HUES64 (cell line): Measurements from ENCODE around the gene SLAIN2.

ENCODE experiments used
- H3K27ac ChIP-seq: 2 replicates; pipeline ENCODE4 v1.7.0; 2013; ENCODE audit warnings: low read depth, low read length, inconsistent platforms
- H3K27me3 ChIP-seq: 2 replicates; pipeline ENCODE4 v1.6.1; 2013; ENCODE audit warnings: mild to moderate bottlenecking, low read length; ENCODE audit not compliant: insufficient read depth
- H3K36me3 ChIP-seq: 2 replicates; pipeline ENCODE4 v1.6.1; 2013; ENCODE audit warnings: mild to moderate bottlenecking, low read length; ENCODE audit not compliant: insufficient read depth
- H3K4me1 ChIP-seq: 2 replicates; pipeline ENCODE4 v1.6.1; 2013; ENCODE audit warnings: mild to moderate bottlenecking, low read length, moderate library complexity; ENCODE audit not compliant: insufficient read depth
- H3K4me3 ChIP-seq: 2 replicates; pipeline ENCODE4 v1.5.1; 2013; ENCODE audit warnings: mild to moderate bottlenecking, low read length, moderate library complexity
- H3K9ac ChIP-seq: 2 replicates; pipeline ENCODE4 v1.6.1; 2013; ENCODE audit warnings: mild to moderate bottlenecking, low read depth, low read length
- H3K9me3 ChIP-seq: 2 replicates; pipeline ENCODE4 v1.6.1; 2013; ENCODE audit warnings: low read depth, low read length; ENCODE audit not compliant: insufficient read depth
- WGBS: fragments of 150-250, 120-280 bp; methylation state at CpG from one replicate; pipeline ENCODE4 v1.1.7; 2013; ENCODE audit warnings: missing lambda C conversion rate; 5-methylcytosine and 5-hydroxymethylcytosine counted together

SLAIN2 gene

GRCh38 chr4:48470570-48470969 lies 129.2 kb downstream of the SLAIN2 start:
- Histone ChIP-seq H3K9ac (no peak overlapping the region), H3K27me3 (no peaks in the 10 kb centered on the region), H3K9me3 (no peaks in the 10 kb centered on the region), H3K4me1 (peaks cover 4% of the 10 kb centered on the region; the same call in 1 of the 2 replicates), H3K27ac (no peak overlapping the region), H3K4me3 (no peak overlapping the region), H3K36me3 (no peaks in the 10 kb centered on the region)
- 33% methylated on average over 2 of the region's 2 CpGs for WGBS

- H3K9me3 ChIP-seq: no peaks in the 10 kb centered on the region
- H3K4me3 ChIP-seq: no peak overlapping the region
- H3K27me3 ChIP-seq: no peaks in the 10 kb centered on the region
- WGBS: no CpG with 5 or more reads among the region's 1 CpG
- H3K9ac ChIP-seq: no peak overlapping the region
- peaks cover 4% of the 10 kb centered on the region; the same call in 1 of the 2 replicates for H3K4me1 ChIP-seq
- H3K36me3 ChIP-seq: no peaks in the 10 kb centered on the region
- H3K27ac ChIP-seq: no peak overlapping the region
These were observed 131.5 kb downstream of the SLAIN2 start for GRCh38 chr4:48472794-48473193.

GRCh38 chr4:48475770-48476169 lies 134.4 kb downstream of the SLAIN2 start:
- peaks cover 2% of the 10 kb centered on the region; the same call in 1 of the 2 replicates for H3K27me3 ChIP-seq
- no peak overlapping the region for H3K4me3 ChIP-seq
- no peak overlapping the region for H3K27ac ChIP-seq
- H3K36me3 ChIP-seq: no peaks in the 10 kb centered on the region
- H3K9me3 ChIP-seq: no peaks in the 10 kb centered on the region
- 90% methylated on average over 6 of the region's 6 CpGs for WGBS
- no peaks in the 10 kb centered on the region for H3K4me1 ChIP-seq
- H3K9ac ChIP-seq: no peak overlapping the region
